Epithelial cell of esophagus (primary cell): Measurements from ENCODE around the gene CLEC2A.
"Not testable (repeated sequence)": the region's sequence is repeated elsewhere in the genome, so short reads cannot be mapped to it uniquely, and the experiment has no call there.

Source experiments
- DNase-seq: peaks from one replicate; pipeline ENCODE4 v3.0.0; 2010; ENCODE audit warnings: low read depth
- H3K4me3 ChIP-seq: 2 replicates; pipeline ENCODE4 v1.5.1; 2011; ENCODE audit warnings: mild to moderate bottlenecking, low read length, control low read depth
- CTCF ChIP-seq: IDR thresholded peaks from 2 replicates; pipeline ENCODE4 v1.5.1; 2011; ENCODE audit warnings: low read depth, mild to moderate bottlenecking, low read length, control low read depth, inconsistent platforms; ENCODE audit not compliant: insufficient read depth; ENCODE audit errors: missing control alignments

Gene CLEC2A

DNA sequence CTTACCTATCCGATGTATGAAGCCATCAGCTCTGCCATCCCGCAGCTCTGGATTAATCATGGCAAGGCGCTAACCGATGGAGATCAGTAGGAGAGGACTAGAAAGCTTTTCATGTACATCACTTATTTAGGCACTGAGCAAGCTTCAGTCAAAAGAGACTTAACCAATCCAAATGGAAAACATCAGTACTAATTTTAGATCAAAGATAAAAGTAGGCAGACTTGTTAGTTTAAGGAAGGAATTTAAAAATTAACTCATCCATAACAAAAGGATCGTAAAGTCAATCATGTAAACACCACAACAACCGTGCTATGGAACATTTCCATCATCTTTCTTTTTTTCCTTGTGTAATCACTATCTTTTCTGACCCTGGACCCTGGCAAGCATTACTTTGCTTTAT, at the start of gene CLEC2A:
CLEC2A (minus strand) TSS at position 101 of the 400 bp plus-strand sequence; CDS start at position 60, 41 bp downstream.
- H3K4me3 ChIP-seq = no peak within 1 kb of the TSS
- no peak for TF ChIP-seq CTCF
- DNase-seq = no peak

GRCh38 chr12:9980126-9980525, 48.0 kb upstream of the CLEC2A start:
- no peak overlapping the region for H3K4me3 ChIP-seq
- TF ChIP-seq CTCF = no peak
- no peak for DNase-seq

DNA sequence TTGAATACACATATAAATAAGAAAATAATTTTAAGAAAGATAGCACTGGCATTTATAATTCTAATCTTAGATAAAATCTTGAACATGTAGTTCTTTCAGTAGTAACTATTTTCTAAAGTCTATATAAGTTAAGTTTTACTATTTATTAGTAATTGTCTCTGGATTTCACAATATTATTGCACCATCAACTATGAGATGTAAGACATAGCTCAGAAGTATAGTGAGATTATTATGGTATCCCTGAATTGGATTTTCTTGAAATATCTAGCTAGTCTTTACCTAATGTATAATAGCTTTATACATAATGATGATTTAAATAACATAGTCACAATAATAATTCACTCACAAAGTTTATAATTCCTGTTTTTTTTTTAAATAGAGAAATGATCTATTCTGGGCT, 45.7 kb upstream of the CLEC2A start:
- DNase-seq = peak; percentile 22
- no peak for TF ChIP-seq CTCF
- no peak overlapping the region for H3K4me3 ChIP-seq

- not testable (repeated sequence) for H3K4me3 ChIP-seq, DNase-seq
Observed at GRCh38 chr12:9976626-9977025, 44.5 kb upstream of the CLEC2A start.

- no peak overlapping the region for H3K4me3 ChIP-seq
- no peak for TF ChIP-seq CTCF
- DNase-seq = no peak
Observed at GRCh38 chr12:9975614-9976013, 43.4 kb upstream of the CLEC2A start.

DNA sequence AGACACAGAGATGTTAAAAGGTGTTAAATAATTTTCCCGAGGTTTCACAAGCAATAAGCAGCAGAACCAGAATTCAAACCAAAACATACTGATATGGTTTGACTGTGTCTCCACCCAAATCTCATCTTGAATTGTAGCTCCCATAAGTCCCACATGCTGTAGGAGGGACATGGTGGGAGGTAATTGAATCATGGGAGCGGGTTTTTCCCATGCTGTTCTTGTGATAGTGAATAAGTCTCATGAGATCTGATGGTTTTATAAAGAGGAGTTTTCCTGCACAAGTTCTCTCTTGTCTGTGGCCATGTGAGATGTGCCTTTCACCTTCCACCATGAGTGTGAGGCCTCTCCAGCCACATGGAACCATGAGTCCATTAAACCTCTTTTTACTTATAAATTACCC, 42.6 kb upstream of the CLEC2A start:
- not testable (repeated sequence) for DNase-seq, H3K4me3 ChIP-seq

DNA sequence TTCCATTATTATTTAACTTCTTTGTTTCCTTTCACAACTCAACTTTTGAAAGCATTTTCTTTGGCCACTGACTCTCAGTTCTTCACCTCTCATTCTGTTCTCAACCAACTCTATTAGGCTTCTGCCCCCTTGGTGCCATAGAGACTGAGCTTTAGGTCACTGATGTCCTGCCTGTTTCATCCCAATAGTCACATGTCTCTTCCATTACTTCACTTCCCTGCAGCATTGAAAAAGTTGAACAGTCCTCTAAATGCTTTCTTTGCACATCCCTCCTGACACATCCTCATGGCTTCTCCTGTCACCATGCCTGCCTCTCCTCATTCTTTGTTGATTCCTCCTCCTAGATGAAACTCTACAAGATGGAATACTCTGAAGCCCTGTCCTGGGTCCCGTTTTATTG, 41.8 kb upstream of the CLEC2A start:
- H3K4me3 ChIP-seq = no peak overlapping the region
- no peak for DNase-seq
- no peak for TF ChIP-seq CTCF

DNA sequence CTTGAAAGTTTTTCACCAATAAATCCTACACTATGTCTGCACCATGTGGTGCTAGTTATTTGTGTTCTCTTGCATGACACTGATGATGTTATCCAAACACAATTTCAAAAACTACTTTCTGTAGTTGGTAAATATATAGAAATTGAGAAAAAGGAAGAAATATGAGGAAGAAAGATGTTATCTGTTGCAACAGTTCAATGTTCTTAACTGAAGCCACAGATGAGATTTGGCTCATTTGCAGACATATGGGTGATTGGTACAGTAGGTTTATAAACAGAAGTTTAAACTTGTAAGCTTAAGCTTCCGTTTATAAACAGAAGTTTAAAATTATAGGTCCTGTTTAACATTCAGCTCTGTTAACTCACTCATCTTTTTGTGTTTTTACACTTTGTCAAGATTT, 39.0 kb upstream of the CLEC2A start, which contains the start of gene CLEC12A:
CLEC12A (plus strand) TSS at position 229 of the 400 bp plus-strand sequence. CDS start 188 bp downstream, outside the sequence.
- DNase-seq = no peak
- H3K4me3 ChIP-seq = no peak within 1 kb of the TSS
- TF ChIP-seq CTCF = no peak
